ENCODE measurements around the gene KCTD2.

GRCh38 chr17:75098861-75099260 is 51.8 kb downstream of the KCTD2 start:
- TF ChIP-seq, protein P1, sequence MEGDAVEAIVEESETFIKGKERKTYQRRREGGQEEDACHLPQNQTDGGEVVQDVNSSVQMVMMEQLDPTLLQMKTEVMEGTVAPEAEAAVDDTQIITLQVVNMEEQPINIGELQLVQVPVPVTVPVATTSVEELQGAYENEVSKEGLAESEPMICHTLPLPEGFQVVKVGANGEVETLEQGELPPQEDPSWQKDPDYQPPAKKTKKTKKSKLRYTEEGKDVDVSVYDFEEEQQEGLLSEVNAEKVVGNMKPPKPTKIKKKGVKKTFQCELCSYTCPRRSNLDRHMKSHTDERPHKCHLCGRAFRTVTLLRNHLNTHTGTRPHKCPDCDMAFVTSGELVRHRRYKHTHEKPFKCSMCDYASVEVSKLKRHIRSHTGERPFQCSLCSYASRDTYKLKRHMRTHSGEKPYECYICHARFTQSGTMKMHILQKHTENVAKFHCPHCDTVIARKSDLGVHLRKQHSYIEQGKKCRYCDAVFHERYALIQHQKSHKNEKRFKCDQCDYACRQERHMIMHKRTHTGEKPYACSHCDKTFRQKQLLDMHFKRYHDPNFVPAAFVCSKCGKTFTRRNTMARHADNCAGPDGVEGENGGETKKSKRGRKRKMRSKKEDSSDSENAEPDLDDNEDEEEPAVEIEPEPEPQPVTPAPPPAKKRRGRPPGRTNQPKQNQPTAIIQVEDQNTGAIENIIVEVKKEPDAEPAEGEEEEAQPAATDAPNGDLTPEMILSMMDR (IDR thresholded peaks at IDR 0.05; ENCODE audit: low read depth, low read length, poor library complexity, severe bottlenecking), result no peak
- TF ChIP-seq EZH2phosphoT487 (IDR thresholded peaks at IDR 0.05; ENCODE audit: borderline replicate concordance, low read length), result no peak

Measured in DOHH2 (cell line).